Neural cell (in vitro differentiated cells): Measurements from ENCODE around the gene DUS3L. TPM values are rescaled to one million over a fixed set of nuclear protein-coding genes. Genes with fewer than 3 reads are reported as not detected.

ENCODE experiments used
- polyA plus RNA-seq: library from polyadenylated mRNA; depleted of rRNA; stranded (reverse); fragments of >200 nt; gene quantifications from 2 replicates; pipeline ENCODE4 v1.2.3, GENCODE V29; 2014

DUS3L gene
- polyA plus RNA-seq, 1 donor from 2014 or later: 34.2 TPM

Other genes with a start within 250 kb of the DUS3L start
- 0.50 and 2.0 TPM in 2 replicates for gene TINCR, start 223.2 kb downstream of the DUS3L start, polyA plus RNA-seq
- 38.8 and 40.1 TPM in 2 replicates for gene SAFB2, start 168.4 kb downstream of the DUS3L start, polyA plus RNA-seq
- gene SAFB, start 168.1 kb downstream of the DUS3L start, polyA plus RNA-seq: 67.3 and 89.8 TPM in 2 replicates
- 46.0 and 52.3 TPM in 2 replicates for gene MICOS13, start 110.6 kb downstream of the DUS3L start, polyA plus RNA-seq
- 170 and 223 TPM in 2 replicates for gene HSD11B1L, start 110.1 kb downstream of the DUS3L start, polyA plus RNA-seq
- 358 and 452 TPM in 2 replicates for gene RPL36, start 100.9 kb downstream of the DUS3L start, polyA plus RNA-seq
- 43.1 and 46.2 TPM in 2 replicates for gene LONP1, start 71.0 kb downstream of the DUS3L start, polyA plus RNA-seq
- not detected in 2 replicates for gene CATSPERD, start 70.5 kb downstream of the DUS3L start, polyA plus RNA-seq
- 0.97 and 1.0 TPM in 2 replicates for gene PRR22, start 6.4 kb downstream of the DUS3L start, polyA plus RNA-seq
- gene NRTN, start 13.9 kb upstream of the DUS3L start, polyA plus RNA-seq: 0.62 TPM in 1 of 2 replicates, not detected in the other
- gene FUT6, start 48.5 kb upstream of the DUS3L start, polyA plus RNA-seq: not detected in 2 replicates
- 0.64 and 0.82 TPM in 2 replicates for gene FUT3, start 60.3 kb upstream of the DUS3L start, polyA plus RNA-seq
- gene FUT5, start 79.4 kb upstream of the DUS3L start, polyA plus RNA-seq: not detected in 2 replicates
- gene NDUFA11, start 112.6 kb upstream of the DUS3L start, polyA plus RNA-seq: 529 and 594 TPM in 2 replicates
- 6.0 and 9.1 TPM in 2 replicates for gene VMAC, start 113.7 kb upstream of the DUS3L start, polyA plus RNA-seq
- 7.5 and 10.5 TPM in 2 replicates for gene CAPS, start 123.1 kb upstream of the DUS3L start, polyA plus RNA-seq
- gene RANBP3, start 187.0 kb upstream of the DUS3L start, polyA plus RNA-seq: 53.6 and 67.6 TPM in 2 replicates